ENCODE data around the gene ZDHHC20.

The ZDHHC20 gene

DNA sequence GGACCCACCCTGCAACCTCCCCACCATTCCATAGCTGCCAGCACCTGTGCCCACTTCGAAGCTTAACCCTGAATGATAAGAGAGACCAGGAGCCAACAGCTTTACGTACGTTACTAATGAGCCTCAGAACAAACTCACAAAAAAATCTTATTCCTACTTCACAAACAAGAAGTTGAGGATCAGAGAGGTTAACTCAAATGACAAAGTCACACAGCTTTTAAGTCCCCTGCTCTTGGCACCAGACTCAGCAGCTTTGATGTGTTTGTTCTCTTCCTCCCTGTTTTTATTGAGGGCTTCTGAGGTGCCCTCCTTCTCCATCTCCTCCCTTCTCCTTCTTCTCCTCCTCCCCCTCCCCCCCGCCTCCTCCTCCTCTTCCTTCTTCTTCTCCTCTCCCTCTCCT, 115.4 kb downstream of the ZDHHC20 start:
- H3K9me3 ChIP-seq = no peaks in the 10 kb centered on the region
- H3K27me3 ChIP-seq = no peaks in the 10 kb centered on the region
- TF ChIP-seq, protein P1, sequence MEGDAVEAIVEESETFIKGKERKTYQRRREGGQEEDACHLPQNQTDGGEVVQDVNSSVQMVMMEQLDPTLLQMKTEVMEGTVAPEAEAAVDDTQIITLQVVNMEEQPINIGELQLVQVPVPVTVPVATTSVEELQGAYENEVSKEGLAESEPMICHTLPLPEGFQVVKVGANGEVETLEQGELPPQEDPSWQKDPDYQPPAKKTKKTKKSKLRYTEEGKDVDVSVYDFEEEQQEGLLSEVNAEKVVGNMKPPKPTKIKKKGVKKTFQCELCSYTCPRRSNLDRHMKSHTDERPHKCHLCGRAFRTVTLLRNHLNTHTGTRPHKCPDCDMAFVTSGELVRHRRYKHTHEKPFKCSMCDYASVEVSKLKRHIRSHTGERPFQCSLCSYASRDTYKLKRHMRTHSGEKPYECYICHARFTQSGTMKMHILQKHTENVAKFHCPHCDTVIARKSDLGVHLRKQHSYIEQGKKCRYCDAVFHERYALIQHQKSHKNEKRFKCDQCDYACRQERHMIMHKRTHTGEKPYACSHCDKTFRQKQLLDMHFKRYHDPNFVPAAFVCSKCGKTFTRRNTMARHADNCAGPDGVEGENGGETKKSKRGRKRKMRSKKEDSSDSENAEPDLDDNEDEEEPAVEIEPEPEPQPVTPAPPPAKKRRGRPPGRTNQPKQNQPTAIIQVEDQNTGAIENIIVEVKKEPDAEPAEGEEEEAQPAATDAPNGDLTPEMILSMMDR (IDR thresholded peaks at IDR 0.05) = no peak
- no peak overlapping the region for H3K4me3 ChIP-seq (ENCODE audit: low read depth in 1 of 2, low read length in 1 of 2)
- H3K36me3 ChIP-seq = peaks cover 6% of the 10 kb centered on the region
- H3K27ac ChIP-seq = peak overlapping the region; percentile 76
- H3K4me1 ChIP-seq (ENCODE audit: control insufficient read depth in 1 of 2, insufficient read depth in 1 of 2, low read depth in 1 of 2, low read length in 1 of 2) = peaks cover 31 to 38% of the 10 kb centered on the region in 2 experiments

- no peak overlapping the region for H3K4me3 ChIP-seq (ENCODE audit: low read depth in 1 of 2, low read length in 1 of 2)
- no peak overlapping the region for H3K27ac ChIP-seq
- peaks cover 6% of the 10 kb centered on the region for H3K36me3 ChIP-seq
Observed at GRCh38 chr13:21342699-21343442, 116.2 kb downstream of the ZDHHC20 start.

GRCh38 chr13:21341637-21342422, 117.3 kb downstream of the ZDHHC20 start:
- H3K4me1 ChIP-seq (ENCODE audit: control insufficient read depth in 1 of 2, insufficient read depth in 1 of 2, low read depth in 1 of 2, low read length in 1 of 2) = peaks cover 19 to 20% of the 10 kb centered on the region in 2 experiments
- peaks cover 6% of the 10 kb centered on the region for H3K36me3 ChIP-seq
- H3K27ac ChIP-seq = no peak overlapping the region
- TF ChIP-seq, protein P1 (IDR thresholded peaks at IDR 0.05) = no peak
- no peak overlapping the region for H3K4me3 ChIP-seq (ENCODE audit: low read depth in 1 of 2, low read length in 1 of 2)
- H3K27me3 ChIP-seq = no peaks in the 10 kb centered on the region
- no peaks in the 10 kb centered on the region for H3K9me3 ChIP-seq

More at GRCh38 chr13:21342699-21343442, 116.2 kb downstream of the ZDHHC20 start:
- TF ChIP-seq, protein P1 (IDR thresholded peaks at IDR 0.05) = no peak
- Histone ChIP-seq H3K4me1 (ENCODE audit: control insufficient read depth in 1 of 2, insufficient read depth in 1 of 2, low read depth in 1 of 2, low read length in 1 of 2) (peaks cover 23 to 30% of the 10 kb centered on the region in 2 experiments), H3K27me3 (no peaks in the 10 kb centered on the region), H3K9me3 (no peaks in the 10 kb centered on the region)

GRCh38 chr13:21338639-21339278, 120.3 kb downstream of the ZDHHC20 start:
- no peaks in the 10 kb centered on the region for H3K9me3 ChIP-seq
- peaks cover 6% of the 10 kb centered on the region for H3K36me3 ChIP-seq
- H3K27ac ChIP-seq = no peak overlapping the region
- peaks cover 5 to 6% of the 10 kb centered on the region in 2 experiments for H3K4me1 ChIP-seq (ENCODE audit: control insufficient read depth in 1 of 2, insufficient read depth in 1 of 2, low read depth in 1 of 2, low read length in 1 of 2)
- H3K4me3 ChIP-seq (ENCODE audit: low read depth in 1 of 2, low read length in 1 of 2) = no peak overlapping the region
- H3K27me3 ChIP-seq = no peaks in the 10 kb centered on the region
- TF ChIP-seq, protein P1 (IDR thresholded peaks at IDR 0.05) = no peak

DNA sequence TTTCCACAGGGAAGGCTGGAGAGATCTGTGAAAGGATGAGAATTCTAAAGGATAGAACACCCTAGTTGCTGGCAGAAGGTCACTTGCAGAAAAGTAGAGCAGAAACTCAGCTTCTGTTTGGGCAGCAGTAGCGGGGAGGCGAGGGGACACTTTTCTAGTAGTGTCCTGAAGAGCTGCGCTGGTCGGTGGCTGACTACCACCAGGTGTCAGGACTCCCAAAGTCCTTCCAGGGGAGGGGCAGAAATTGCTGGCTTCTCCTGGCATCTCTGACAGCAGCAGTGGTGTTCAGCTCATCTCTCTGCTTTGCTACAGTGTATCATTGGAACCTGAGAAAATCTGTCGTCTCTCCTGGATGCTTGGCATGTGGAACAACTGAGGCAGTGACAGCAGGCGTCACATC, 120.9 kb downstream of the ZDHHC20 start:
- no peak overlapping the region for H3K27ac ChIP-seq
- no peaks in the 10 kb centered on the region for H3K9me3 ChIP-seq
- no peak overlapping the region for H3K4me3 ChIP-seq (ENCODE audit: low read depth in 1 of 2, low read length in 1 of 2)
- H3K36me3 ChIP-seq = peaks cover 6% of the 10 kb centered on the region
- peaks cover 0 to under 1% of the 10 kb centered on the region in 2 experiments for H3K4me1 ChIP-seq (ENCODE audit: control insufficient read depth in 1 of 2, insufficient read depth in 1 of 2, low read depth in 1 of 2, low read length in 1 of 2)
- TF ChIP-seq, protein P1 (IDR thresholded peaks at IDR 0.05) = no peak
- H3K27me3 ChIP-seq = no peaks in the 10 kb centered on the region
